Loucy (cell line): ENCODE data around the gene BCKDHB.

Experiments used
- CTCF ChIP-seq: fragments of 200-600 bp; sonication (generic); conservative IDR thresholded peaks from 2 replicates; pipeline ENCODE4 v1.5.1; 2014; ENCODE audit warnings: mild to moderate bottlenecking, antibody characterized with exemption, low read length
- EZH2phosphoT487 ChIP-seq: fragments of 200-600 bp; IDR thresholded peaks from 2 replicates; pipeline ENCODE4 v1.6.1; 2018; ENCODE audit warnings: antibody characterized with exemption, mild to moderate bottlenecking, moderate library complexity, borderline replicate concordance

GRCh38 chr6:80363501-80364122 lies 257.1 kb downstream of the BCKDHB start:
- TF ChIP-seq CTCF (no peak), EZH2phosphoT487 (no peak)
